Left lung (tissue), 10 donors: Measurements from ENCODE around the gene SACS. TPM values are rescaled to one million over a fixed set of nuclear protein-coding genes. Genes with fewer than 3 reads are reported as not detected.

Source experiments
- ATAC-seq: fragments of 200-7000 bp; cut with Tn5 transposase; one replicate; pipeline ENCODE4 v1.9.1; 2020; ENCODE audit warnings: moderate library complexity
- DNase-seq, 4 donors: peaks; one replicate each; pipeline ENCODE4 v3.0.0-alpha.2; 2013 to 2020
- H3K27ac ChIP-seq, 2 donors: fragments of 200-600 bp; sonication (generic) in 1 of 2; one replicate each; pipeline versions ENCODE4 v1.5.0 to v1.8.0; 2020 to 2021
- H3K27me3 ChIP-seq, 2 donors: fragments of 200-600 bp; sonication (generic) in 1 of 2; one replicate each; pipeline versions ENCODE4 v1.5.0 to v1.8.0; 2020 to 2021
- H3K36me3 ChIP-seq, 2 donors: fragments of 200-600 bp; sonication (generic) in 1 of 2; one replicate each; pipeline versions ENCODE4 v1.5.0 to v1.8.0; 2020 to 2021
- H3K4me1 ChIP-seq, 2 donors: fragments of 200-600 bp; one replicate each; pipeline ENCODE4 v1.8.0; 2021
- H3K4me3 ChIP-seq, 2 donors: fragments of 200-600 bp; sonication (generic) in 1 of 2; one replicate each; pipeline versions ENCODE4 v1.5.0 to v1.8.0; 2020 to 2021; ENCODE audit warnings: mild to moderate bottlenecking in 1 of 2
- H3K9me3 ChIP-seq, 2 donors: fragments of 200-600 bp; sonication (generic) in 1 of 2; one replicate each; pipeline versions ENCODE4 v1.5.0 to v1.8.0; 2020 to 2021
- intact Hi-C, 2 donors: fragments of 100-400 bp; cut with DNase I; formaldehyde crosslinking; loops; one replicate each; pipeline versions ENCODE4 v1.11.2 to v1.14.2; 2022
- polyA plus RNA-seq, 6 donors: library from polyadenylated mRNA; unstranded; fragments of 120-200 nt; gene quantifications; one replicate each; pipeline ENCODE4 v1.2.1, GENCODE V29; 2013; ENCODE audit not compliant: insufficient read length in 6 of 6
- total RNA-seq, 2 donors: library from RNA; stranded (reverse); fragmentation: NEBNext Ultra II Directional; extraction: Animal tissue kit (Norgen Biotek cat#: 25700); gene quantifications; one replicate each; pipeline ENCODE4 v1.2.1, GENCODE V29; 2021
- TF ChIP-seq, protein P1 (sequence below), 2 donors: fragments of 200-600 bp; sonication (generic) in 1 of 2; IDR thresholded peaks; one replicate each; pipeline versions ENCODE4 v1.5.0 to v1.8.0; 2021; ENCODE audit warnings: antibody characterized with exemption in 2 of 2
- donor health status: DM: no; HTN: yes; CAD: no.
- donor health status: DM: no; HTN: no; CAD: no.

The SACS gene
- total and polyA plus RNA-seq, 8 donors: 10.9 to 18.7 (median 15.9) TPM

GRCh38 chr13:23344931-23345595 lies 88.4 kb downstream of the SACS start:
- peaks cover 0 to 3% of the 10 kb centered on the region in 2 donors for H3K9me3 ChIP-seq
- H3K4me3 ChIP-seq: no peak overlapping the region
- TF ChIP-seq, protein P1, sequence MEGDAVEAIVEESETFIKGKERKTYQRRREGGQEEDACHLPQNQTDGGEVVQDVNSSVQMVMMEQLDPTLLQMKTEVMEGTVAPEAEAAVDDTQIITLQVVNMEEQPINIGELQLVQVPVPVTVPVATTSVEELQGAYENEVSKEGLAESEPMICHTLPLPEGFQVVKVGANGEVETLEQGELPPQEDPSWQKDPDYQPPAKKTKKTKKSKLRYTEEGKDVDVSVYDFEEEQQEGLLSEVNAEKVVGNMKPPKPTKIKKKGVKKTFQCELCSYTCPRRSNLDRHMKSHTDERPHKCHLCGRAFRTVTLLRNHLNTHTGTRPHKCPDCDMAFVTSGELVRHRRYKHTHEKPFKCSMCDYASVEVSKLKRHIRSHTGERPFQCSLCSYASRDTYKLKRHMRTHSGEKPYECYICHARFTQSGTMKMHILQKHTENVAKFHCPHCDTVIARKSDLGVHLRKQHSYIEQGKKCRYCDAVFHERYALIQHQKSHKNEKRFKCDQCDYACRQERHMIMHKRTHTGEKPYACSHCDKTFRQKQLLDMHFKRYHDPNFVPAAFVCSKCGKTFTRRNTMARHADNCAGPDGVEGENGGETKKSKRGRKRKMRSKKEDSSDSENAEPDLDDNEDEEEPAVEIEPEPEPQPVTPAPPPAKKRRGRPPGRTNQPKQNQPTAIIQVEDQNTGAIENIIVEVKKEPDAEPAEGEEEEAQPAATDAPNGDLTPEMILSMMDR (IDR thresholded peaks at IDR 0.05): no peak
- no peaks in the 10 kb centered on the region for H3K4me1 ChIP-seq
- H3K27me3 ChIP-seq: no peaks in the 10 kb centered on the region
- DNase-seq: peak in 1 of 4 donors; percentile 17
- H3K27ac ChIP-seq: no peak overlapping the region
- H3K36me3 ChIP-seq: peaks cover 0 to 37% of the 10 kb centered on the region in 2 donors
- ATAC-seq: no peak
- intact Hi-C loops: no loop called here

- Histone ChIP-seq H3K4me1 (no peaks in the 10 kb centered on the region), H3K4me3 (no peak overlapping the region), H3K27ac (no peak overlapping the region), H3K27me3 (no peaks in the 10 kb centered on the region), H3K9me3 (peaks cover 0 to 54% of the 10 kb centered on the region in 2 donors), H3K36me3 (peaks cover 0 to 23% of the 10 kb centered on the region in 2 donors)
- no peak for ATAC-seq
- intact Hi-C loops: no loop called here
- no peak for DNase-seq
- TF ChIP-seq, protein P1 (IDR thresholded peaks at IDR 0.05): no peak
Measured at GRCh38 chr13:23339225-23339624, 94.3 kb downstream of the SACS start.

DNA sequence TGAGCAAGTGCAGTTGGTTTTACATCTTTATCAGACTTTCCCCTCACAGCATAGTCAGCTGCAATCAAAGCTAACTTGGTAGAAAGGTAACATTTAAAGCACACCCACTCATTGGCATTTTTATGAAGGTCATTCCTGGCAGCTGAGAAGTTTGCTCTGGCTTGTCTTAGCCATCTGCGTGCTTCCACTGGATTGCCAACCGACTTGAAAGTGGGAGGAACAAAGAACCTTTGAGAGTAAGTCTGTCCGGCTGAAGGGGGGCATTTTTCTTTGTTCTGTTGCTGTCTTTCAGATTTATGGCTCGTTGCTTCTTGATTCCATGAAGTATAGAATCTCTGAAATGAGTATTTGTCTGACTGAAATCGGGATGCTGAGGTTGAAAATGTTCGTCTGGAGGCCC lies 103.1 kb downstream of the SACS start:
- intact Hi-C loops: no loop called here
- no peaks in the 10 kb centered on the region for H3K27me3 ChIP-seq
- no peaks in the 10 kb centered on the region for H3K4me1 ChIP-seq
- no peak for DNase-seq
- H3K9me3 ChIP-seq: peaks cover 0 to 42% of the 10 kb centered on the region in 2 donors
- TF ChIP-seq, protein P1 (IDR thresholded peaks at IDR 0.05): no peak
- no peak overlapping the region for H3K27ac ChIP-seq
- no peak for ATAC-seq
- no peaks in the 10 kb centered on the region for H3K36me3 ChIP-seq
- no peak overlapping the region for H3K4me3 ChIP-seq

DNA sequence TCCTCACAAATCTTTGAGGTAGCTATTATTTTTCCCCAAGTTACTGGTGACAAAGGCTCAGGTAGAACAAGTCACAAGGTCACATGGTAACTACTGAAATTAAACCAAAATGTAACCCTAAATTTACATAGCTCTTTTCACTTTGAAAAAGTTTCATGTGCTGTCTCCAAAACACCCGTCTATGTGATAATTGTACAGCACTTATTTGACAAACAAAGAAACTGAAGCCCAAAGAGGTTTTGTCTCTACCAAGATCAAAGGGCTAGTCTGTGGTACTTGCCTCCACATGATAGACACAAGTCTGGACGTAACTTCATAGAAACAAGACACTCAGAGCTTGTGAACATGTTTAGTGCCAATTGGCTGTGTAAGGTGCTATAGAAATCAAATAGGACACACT lies 108.3 kb downstream of the SACS start:
- intact Hi-C loops: no loop called here
- TF ChIP-seq, protein P1 (IDR thresholded peaks at IDR 0.05): no peak
- no peak overlapping the region for H3K27ac ChIP-seq
- DNase-seq: no peak
- no peaks in the 10 kb centered on the region for H3K36me3 ChIP-seq
- peaks cover 0 to under 1% of the 10 kb centered on the region in 2 donors for H3K9me3 ChIP-seq
- ATAC-seq: no peak
- no peaks in the 10 kb centered on the region for H3K27me3 ChIP-seq
- H3K4me3 ChIP-seq: no peak overlapping the region
- no peaks in the 10 kb centered on the region for H3K4me1 ChIP-seq

- ATAC-seq: no peak
- no peak overlapping the region for H3K4me3 ChIP-seq
Measured at GRCh38 chr13:23323946-23324709, 109.4 kb downstream of the SACS start.

More at GRCh38 chr13:23323946-23324709, 109.4 kb downstream of the SACS start:
- Histone ChIP-seq H3K27me3 (no peaks in the 10 kb centered on the region), H3K4me1 (peaks cover 0 to 3% of the 10 kb centered on the region in 2 donors), H3K9me3 (no peaks in the 10 kb centered on the region), H3K27ac (no peak overlapping the region), H3K36me3 (no peaks in the 10 kb centered on the region)
- TF ChIP-seq, protein P1 (IDR thresholded peaks at IDR 0.05): no peak
- intact Hi-C loops: no loop called here
- DNase-seq: no peak
